Right lobe of liver (tissue), 6 donors: ENCODE data around the gene OSBPL8. TPM values are rescaled to one million over a fixed set of nuclear protein-coding genes. Genes with fewer than 3 reads are reported as not detected.

Experiments
- ATAC-seq, 4 donors: fragments of 200-7000 bp; cut with Tn5 transposase; one replicate each; pipeline ENCODE4 v1.9.1; 2020; ENCODE audit warnings: mild to moderate bottlenecking in 4 of 4, moderate library complexity in 4 of 4
- DNase-seq, 3 donors: peaks; one replicate each; pipeline ENCODE4 v3.0.0-alpha.2; 2020
- H3K27ac ChIP-seq, 3 donors: fragments of 200-600 bp; one replicate each; pipeline ENCODE4 v1.8.0; 2022
- H3K27me3 ChIP-seq, 2 donors: fragments of 200-600 bp; one replicate each; pipeline ENCODE4 v1.8.0; 2022
- H3K36me3 ChIP-seq, 4 donors: fragments of 200-600 bp; sonication (generic) in 1 of 4; one replicate each; pipeline versions ENCODE4 v1.5.1 to v1.8.0; 2017 to 2022; ENCODE audit warnings: control low read depth in 1 of 4
- H3K4me1 ChIP-seq, 4 donors: fragments of 200-600 bp; sonication (generic) in 1 of 4; one replicate each; pipeline versions ENCODE4 v1.5.1 to v1.8.0; 2017 to 2022; ENCODE audit warnings: control low read depth in 1 of 4
- H3K4me3 ChIP-seq, 3 donors: fragments of 200-600 bp; one replicate each; pipeline ENCODE4 v1.8.0; 2022
- H3K9me3 ChIP-seq, 4 donors: fragments of 200-600 bp; sonication (generic) in 1 of 4; one replicate each; pipeline versions ENCODE4 v1.5.1 to v1.8.0; 2017 to 2022; ENCODE audit warnings: control low read depth in 1 of 4
- POLR2A ChIP-seq: fragments of 450-650 bp; IDR thresholded peaks from one replicate; pipeline ENCODE4 v1.6.1; 2017; ENCODE audit warnings: antibody characterized with exemption, mild to moderate bottlenecking
- whole genome bisulfite sequencing: methylation state at CpG from one replicate; pipeline ENCODE4 v1.1.6; 2018; ENCODE audit warnings: low coverage, low lambda C conversion rate; ENCODE audit not compliant: insufficient coverage; ENCODE audit errors: missing lambda C conversion rate; 5-methylcytosine and 5-hydroxymethylcytosine counted together
- intact Hi-C, 2 donors: fragments of 100-400 bp; cut with DNase I; formaldehyde crosslinking; loops; one replicate each; pipeline versions ENCODE4 v1.11.2 to v1.14.1; 2022
- total RNA-seq, 6 experiments: library from RNA; depleted of rRNA in 2 of 6; stranded (reverse); fragments of >200 nt in 2 of 6; fragmentation: NEBNext Ultra II Directional in 3 of 6; extraction: Animal tissue kit (Norgen Biotek cat#: 25700) in 3 of 6; gene quantifications; one replicate each; pipeline versions ENCODE4 v1.1.0 to v1.2.4, GENCODE V29; 2016 to 2023
- TF ChIP-seq, protein P1 (sequence below), 4 donors: fragments of 200-600 bp in 3 of 4; fragments of 450-650 bp in 1 of 4; IDR thresholded peaks; one replicate each; pipeline versions ENCODE4 v1.5.1 to v1.8.0; 2016 to 2022; ENCODE audit warnings: antibody characterized with exemption in 4 of 4, mild to moderate bottlenecking in 2 of 4
- donor health status: DM: no; HTN: yes; CAD: no.
- donor health status: DM: no; HTN: no; CAD: no.
- donor health status: DM: no; HTN: no; CAD: no.
- donor health status: DM: no; HTN: yes; CAD: no.
- donor health status: DM: no; HTN: yes; CAD: no.

The OSBPL8 gene
- total RNA-seq, 6 experiments from 2014 or later, result 20.2 to 29.1 (median 24.2) TPM

DNA sequence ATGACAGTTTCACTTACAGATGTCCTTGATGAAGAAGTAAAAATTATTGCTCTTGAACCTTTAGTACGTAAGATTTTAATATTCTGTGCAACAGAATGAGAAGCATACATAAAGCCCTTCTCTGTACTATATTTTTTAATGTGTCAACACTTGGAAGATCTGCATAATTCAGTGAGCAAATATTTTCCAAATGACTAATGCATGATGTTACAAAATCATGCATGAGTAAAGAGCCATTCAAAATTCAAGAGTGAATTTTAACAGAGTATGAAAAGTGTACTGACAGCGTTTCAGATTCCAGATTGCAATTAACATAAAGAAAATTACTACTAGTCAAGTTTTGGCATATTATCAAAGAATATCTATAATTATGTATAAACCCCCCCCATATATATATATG lies 110.0 kb downstream of the OSBPL8 start:
- H3K27me3 ChIP-seq, result no peaks in the 10 kb centered on the region
- H3K27ac ChIP-seq, result no peak overlapping the region
- H3K4me3 ChIP-seq, result no peak overlapping the region
- 92% methylated on average over 2 of the region's 2 CpGs for WGBS
- intact Hi-C loops, result no loop called here
- H3K36me3 ChIP-seq, result no peaks in the 10 kb centered on the region
- no peaks in the 10 kb centered on the region for H3K9me3 ChIP-seq
- no peaks in the 10 kb centered on the region for H3K4me1 ChIP-seq
- TF ChIP-seq, protein P1, sequence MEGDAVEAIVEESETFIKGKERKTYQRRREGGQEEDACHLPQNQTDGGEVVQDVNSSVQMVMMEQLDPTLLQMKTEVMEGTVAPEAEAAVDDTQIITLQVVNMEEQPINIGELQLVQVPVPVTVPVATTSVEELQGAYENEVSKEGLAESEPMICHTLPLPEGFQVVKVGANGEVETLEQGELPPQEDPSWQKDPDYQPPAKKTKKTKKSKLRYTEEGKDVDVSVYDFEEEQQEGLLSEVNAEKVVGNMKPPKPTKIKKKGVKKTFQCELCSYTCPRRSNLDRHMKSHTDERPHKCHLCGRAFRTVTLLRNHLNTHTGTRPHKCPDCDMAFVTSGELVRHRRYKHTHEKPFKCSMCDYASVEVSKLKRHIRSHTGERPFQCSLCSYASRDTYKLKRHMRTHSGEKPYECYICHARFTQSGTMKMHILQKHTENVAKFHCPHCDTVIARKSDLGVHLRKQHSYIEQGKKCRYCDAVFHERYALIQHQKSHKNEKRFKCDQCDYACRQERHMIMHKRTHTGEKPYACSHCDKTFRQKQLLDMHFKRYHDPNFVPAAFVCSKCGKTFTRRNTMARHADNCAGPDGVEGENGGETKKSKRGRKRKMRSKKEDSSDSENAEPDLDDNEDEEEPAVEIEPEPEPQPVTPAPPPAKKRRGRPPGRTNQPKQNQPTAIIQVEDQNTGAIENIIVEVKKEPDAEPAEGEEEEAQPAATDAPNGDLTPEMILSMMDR (IDR thresholded peaks at IDR 0.05), result no peak
- TF ChIP-seq POLR2A, result no peak
- DNase-seq, result no peak
- ATAC-seq, result peak in 1 of 4 donors; percentile 68

DNA sequence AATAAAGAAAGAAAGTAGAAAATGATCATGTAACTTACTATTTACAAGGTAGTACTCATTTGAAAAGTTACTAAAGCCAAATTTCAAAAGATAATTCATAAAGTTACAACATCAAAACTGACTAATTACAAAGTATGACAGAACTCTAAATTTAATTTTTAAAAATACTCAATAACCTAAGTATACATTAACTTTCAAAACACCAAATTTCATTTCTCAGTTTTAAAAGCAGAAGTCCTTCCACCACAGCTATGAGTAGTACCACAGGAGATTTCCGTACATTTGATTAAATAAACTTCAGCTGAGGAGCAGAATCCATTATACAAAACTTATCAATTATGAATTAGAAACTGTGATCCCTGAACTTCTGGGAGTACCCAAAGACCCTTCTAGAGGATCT lies 110.6 kb downstream of the OSBPL8 start:
- intact Hi-C loops, result no loop called here

DNA sequence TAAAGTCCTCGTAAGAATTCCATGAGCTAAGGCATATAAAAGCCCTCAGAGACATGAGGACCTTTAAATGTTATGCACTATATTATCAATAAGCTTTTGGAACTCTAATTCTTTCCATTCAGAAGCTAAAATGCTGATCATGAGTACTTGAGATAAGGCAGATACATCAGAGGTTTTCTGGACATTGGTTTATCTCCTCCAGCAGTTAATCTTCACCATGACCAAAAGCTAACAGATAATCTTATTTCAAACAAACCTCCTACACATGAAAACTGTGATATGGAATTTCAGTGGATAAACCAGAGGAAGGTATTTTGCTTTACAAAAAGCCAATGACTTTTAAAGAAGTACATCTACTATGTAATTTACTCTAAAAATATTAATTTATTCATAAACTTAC lies 113.5 kb downstream of the OSBPL8 start:
- Histone ChIP-seq H3K36me3 (no peaks in the 10 kb centered on the region), H3K9me3 (no peaks in the 10 kb centered on the region), H3K27ac (no peak overlapping the region), H3K27me3 (no peaks in the 10 kb centered on the region), H3K4me1 (no peaks in the 10 kb centered on the region), H3K4me3 (no peak overlapping the region)
- DNase-seq, result no peak
- intact Hi-C loops, result no loop called here
- 100% methylated on average over 1 of the region's 1 CpG for WGBS
- no peak for TF ChIP-seq POLR2A
- TF ChIP-seq, protein P1 (IDR thresholded peaks at IDR 0.05), result no peak
- ATAC-seq, result no peak

More for the DNA sequence above, 110.6 kb downstream of the OSBPL8 start:
- WGBS, result 92% methylated on average over 1 of the region's 1 CpG
- Histone ChIP-seq H3K4me3 (no peak overlapping the region), H3K27me3 (no peaks in the 10 kb centered on the region), H3K4me1 (no peaks in the 10 kb centered on the region), H3K27ac (no peak overlapping the region), H3K36me3 (no peaks in the 10 kb centered on the region), H3K9me3 (no peaks in the 10 kb centered on the region)
- no peak for TF ChIP-seq POLR2A
- TF ChIP-seq, protein P1 (IDR thresholded peaks at IDR 0.05), result no peak
- ATAC-seq (no peak), DNase-seq (no peak)

DNA sequence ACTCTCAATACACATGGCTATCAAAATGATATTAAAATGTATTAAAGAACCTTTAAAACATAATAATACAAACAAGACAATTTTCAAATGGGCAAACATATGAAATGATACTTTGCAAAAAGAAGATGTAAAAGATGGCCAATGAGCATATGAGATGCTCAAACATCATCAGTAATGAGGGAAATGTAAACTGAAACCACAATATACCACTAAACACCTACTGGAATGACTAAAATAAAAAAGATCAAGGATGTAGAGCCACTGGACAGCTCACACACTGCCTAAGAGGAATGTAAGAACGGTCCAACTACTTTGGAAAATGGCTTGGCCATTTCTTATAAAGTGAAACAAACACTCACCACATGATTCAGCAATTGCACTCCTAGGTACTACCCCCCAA lies 114.1 kb downstream of the OSBPL8 start:
- Histone ChIP-seq H3K27me3 (no peaks in the 10 kb centered on the region), H3K4me1 (no peaks in the 10 kb centered on the region), H3K27ac (no peak overlapping the region), H3K36me3 (no peaks in the 10 kb centered on the region), H3K4me3 (no peak overlapping the region), H3K9me3 (no peaks in the 10 kb centered on the region)
- no peak for ATAC-seq
- WGBS, result 93% methylated on average over 1 of the region's 1 CpG
- DNase-seq, result no peak
- TF ChIP-seq, protein P1 (IDR thresholded peaks at IDR 0.05), result no peak
- no peak for TF ChIP-seq POLR2A
- intact Hi-C loops, result no loop called here

DNA sequence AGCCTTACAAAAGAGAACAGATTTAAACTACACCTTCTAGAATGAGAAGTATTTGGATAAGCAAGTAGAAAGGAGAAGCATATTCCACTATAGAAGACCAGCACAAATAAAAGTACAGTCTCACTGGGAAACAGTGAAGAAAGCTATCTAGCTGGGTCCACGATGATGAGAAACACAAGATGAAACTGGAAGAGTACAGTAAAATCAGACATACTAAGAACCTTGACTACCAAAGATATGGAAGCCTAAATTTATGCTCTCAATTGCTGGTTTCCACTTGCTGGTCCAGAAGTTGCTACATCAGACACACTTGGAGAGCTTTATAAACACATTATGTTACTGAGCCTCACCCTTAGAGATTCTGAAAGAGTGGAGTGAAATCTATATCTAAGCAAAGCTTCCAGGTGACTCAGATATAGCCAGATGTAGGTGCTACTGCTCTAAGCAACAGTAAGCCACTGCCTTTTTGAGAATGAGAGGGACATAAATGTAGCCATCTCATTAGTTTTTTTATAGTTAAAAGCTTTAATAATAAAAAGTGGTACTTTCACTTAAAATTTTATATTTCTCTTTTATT lies 115.1 kb downstream of the OSBPL8 start:
- no peak overlapping the region for H3K27ac ChIP-seq
- ATAC-seq (no peak), DNase-seq (no peak)
- no peaks in the 10 kb centered on the region for H3K4me1 ChIP-seq
- H3K9me3 ChIP-seq, result no peaks in the 10 kb centered on the region
- H3K4me3 ChIP-seq, result no peak overlapping the region
- intact Hi-C loops, result no loop called here
- no peaks in the 10 kb centered on the region for H3K27me3 ChIP-seq
- no peaks in the 10 kb centered on the region for H3K36me3 ChIP-seq
- TF ChIP-seq, protein P1 (IDR thresholded peaks at IDR 0.05), result no peak
- no peak for TF ChIP-seq POLR2A
- WGBS, result 100% methylated on average over 1 of the region's 1 CpG
